ENCODE results near the gene IL17REL.

DNA sequence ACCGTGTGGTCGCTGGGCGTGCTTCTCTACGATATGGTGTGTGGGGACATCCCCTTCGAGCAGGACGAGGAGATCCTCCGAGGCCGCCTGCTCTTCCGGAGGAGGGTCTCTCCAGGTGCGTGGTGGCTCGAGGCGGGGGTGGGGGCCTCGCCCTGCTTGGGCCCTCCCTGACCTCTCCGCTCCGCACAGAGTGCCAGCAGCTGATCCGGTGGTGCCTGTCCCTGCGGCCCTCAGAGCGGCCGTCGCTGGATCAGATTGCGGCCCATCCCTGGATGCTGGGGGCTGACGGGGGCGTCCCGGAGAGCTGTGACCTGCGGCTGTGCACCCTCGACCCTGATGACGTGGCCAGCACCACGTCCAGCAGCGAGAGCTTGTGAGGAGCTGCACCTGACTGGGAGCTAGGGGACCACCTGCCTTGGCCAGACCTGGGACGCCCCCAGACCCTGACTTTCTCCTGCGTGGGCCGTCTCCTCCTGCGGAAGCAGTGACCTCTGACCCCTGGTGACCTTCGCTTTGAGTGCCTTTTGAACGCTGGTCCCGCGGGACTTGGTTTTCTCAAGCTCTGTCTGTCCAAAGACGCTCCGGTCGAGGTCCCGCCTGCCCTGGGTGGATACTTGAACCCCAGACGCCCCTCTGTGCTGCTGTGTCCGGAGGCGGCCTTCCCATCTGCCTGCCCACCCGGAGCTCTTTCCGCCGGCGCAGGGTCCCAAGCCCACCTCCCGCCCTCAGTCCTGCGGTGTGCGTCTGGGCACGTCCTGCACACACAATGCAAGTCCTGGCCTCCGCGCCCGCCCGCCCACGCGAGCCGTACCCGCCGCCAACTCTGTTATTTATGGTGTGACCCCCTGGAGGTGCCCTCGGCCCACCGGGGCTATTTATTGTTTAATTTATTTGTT lies 49.6 kb downstream of the IL17REL start:
- TF ChIP-seq, protein P1, sequence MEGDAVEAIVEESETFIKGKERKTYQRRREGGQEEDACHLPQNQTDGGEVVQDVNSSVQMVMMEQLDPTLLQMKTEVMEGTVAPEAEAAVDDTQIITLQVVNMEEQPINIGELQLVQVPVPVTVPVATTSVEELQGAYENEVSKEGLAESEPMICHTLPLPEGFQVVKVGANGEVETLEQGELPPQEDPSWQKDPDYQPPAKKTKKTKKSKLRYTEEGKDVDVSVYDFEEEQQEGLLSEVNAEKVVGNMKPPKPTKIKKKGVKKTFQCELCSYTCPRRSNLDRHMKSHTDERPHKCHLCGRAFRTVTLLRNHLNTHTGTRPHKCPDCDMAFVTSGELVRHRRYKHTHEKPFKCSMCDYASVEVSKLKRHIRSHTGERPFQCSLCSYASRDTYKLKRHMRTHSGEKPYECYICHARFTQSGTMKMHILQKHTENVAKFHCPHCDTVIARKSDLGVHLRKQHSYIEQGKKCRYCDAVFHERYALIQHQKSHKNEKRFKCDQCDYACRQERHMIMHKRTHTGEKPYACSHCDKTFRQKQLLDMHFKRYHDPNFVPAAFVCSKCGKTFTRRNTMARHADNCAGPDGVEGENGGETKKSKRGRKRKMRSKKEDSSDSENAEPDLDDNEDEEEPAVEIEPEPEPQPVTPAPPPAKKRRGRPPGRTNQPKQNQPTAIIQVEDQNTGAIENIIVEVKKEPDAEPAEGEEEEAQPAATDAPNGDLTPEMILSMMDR (IDR thresholded peaks at IDR 0.05): peak in 1 of 6 experiments; percentile 3
- no peak for TF ChIP-seq POLR2A (IDR thresholded peaks at IDR 0.05)
